Activated naive CD4-positive, alpha-beta T cell (primary cell): Measurements from ENCODE around the gene UMAD1.
A peak's percentile ranks its signal among the peaks of the same experiment; 100 is the strongest.

Source experiments
- DNase-seq, 4 experiments: peaks; one replicate each; lab custom pipeline; 2025; lab: John Stamatoyannopoulos, UW

UMAD1 gene

GRCh38 chr7:7640221-7641128 lies at the start of gene UMAD1:
Gene UMAD1 (plus strand): TSS chr7:7640752. CDS start chr7:7673372, 32,620 bp downstream.
- DNase-seq: peak; percentile 88 to 95 (median 92)

GRCh38 chr7:7595451-7595850 lies 45.1 kb upstream of the UMAD1 start:
- no peak for DNase-seq

- no peak for DNase-seq
These were observed 44.4 kb upstream of the UMAD1 start for GRCh38 chr7:7596176-7596575.

- no peak for DNase-seq
These were observed 33.5 kb upstream of the UMAD1 start for GRCh38 chr7:7607010-7607409.

GRCh38 chr7:7609330-7609729 lies 31.2 kb upstream of the UMAD1 start:
- DNase-seq: no peak

- DNase-seq: no peak
These were observed 28.0 kb upstream of the UMAD1 start for GRCh38 chr7:7612519-7612918.

GRCh38 chr7:7613210-7613609 lies 27.3 kb upstream of the UMAD1 start:
- no peak for DNase-seq

- no peak for DNase-seq
These were observed 26.4 kb upstream of the UMAD1 start for GRCh38 chr7:7614018-7614741.

GRCh38 chr7:7617550-7617949 lies 23.0 kb upstream of the UMAD1 start:
- DNase-seq: no peak

GRCh38 chr7:7618410-7618809 lies 22.1 kb upstream of the UMAD1 start:
- DNase-seq: no peak

- DNase-seq: no peak
These were observed 20.3 kb upstream of the UMAD1 start for GRCh38 chr7:7620236-7620635.

GRCh38 chr7:7620644-7621210 lies 19.8 kb upstream of the UMAD1 start:
- DNase-seq: no peak

GRCh38 chr7:7628476-7628875 lies 12.1 kb upstream of the UMAD1 start:
- no peak for DNase-seq

GRCh38 chr7:7630626-7631329 lies 9.8 kb upstream of the UMAD1 start:
- no peak for DNase-seq

GRCh38 chr7:7639421-7639820 lies 1.1 kb upstream of the UMAD1 start:
- DNase-seq: no peak

- peak in 2 of 4 experiments; percentile 34 to 41 for DNase-seq
These were observed 718 bp upstream of the UMAD1 start for GRCh38 chr7:7639847-7640220.

GRCh38 chr7:7641129-7641663 lies 644 bp downstream of the UMAD1 start:
- DNase-seq: no peak

- DNase-seq: no peak
These were observed 1.5 kb downstream of the UMAD1 start for GRCh38 chr7:7642081-7642480.

GRCh38 chr7:7647495-7648036 lies 7.0 kb downstream of the UMAD1 start:
- DNase-seq: no peak

- DNase-seq: no peak
These were observed 10.2 kb downstream of the UMAD1 start for GRCh38 chr7:7650682-7651206.

- no peak for DNase-seq
These were observed 10.9 kb downstream of the UMAD1 start for GRCh38 chr7:7651479-7651878.
